ENCODE results near the gene C1RL.

- TF ChIP-seq CTCF (IDR thresholded peaks at IDR 0.05) (no peak), POLR2A (IDR thresholded peaks at IDR 0.05) (no peak)
These were observed 50.1 kb downstream of the C1RL start for GRCh38 chr12:7058850-7059395.

Measured in heart left ventricle (tissue), 13 donors.